ENCODE results near the gene OPCML.

Gene OPCML

DNA sequence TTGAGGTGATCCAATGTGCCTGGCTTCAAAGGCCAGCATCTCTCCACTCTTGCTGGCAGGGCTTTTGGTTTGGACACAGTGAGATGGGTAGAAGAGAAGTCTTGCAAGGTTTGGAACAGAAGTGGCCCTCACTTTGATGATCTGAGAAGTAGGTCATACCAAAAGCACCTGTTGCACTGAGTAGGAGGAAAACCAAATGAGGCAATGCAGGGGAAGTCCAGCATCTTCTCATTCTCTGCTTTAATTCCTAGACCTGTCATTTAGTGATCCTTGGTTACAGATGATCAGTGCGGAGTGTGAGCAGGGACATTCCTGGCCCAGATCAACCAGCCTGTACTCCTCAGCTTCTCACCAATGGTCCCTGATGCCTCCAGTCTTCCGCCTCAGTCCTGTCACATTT lies 990.5 kb downstream of the OPCML start:
- ATAC-seq, result no peak

DNA sequence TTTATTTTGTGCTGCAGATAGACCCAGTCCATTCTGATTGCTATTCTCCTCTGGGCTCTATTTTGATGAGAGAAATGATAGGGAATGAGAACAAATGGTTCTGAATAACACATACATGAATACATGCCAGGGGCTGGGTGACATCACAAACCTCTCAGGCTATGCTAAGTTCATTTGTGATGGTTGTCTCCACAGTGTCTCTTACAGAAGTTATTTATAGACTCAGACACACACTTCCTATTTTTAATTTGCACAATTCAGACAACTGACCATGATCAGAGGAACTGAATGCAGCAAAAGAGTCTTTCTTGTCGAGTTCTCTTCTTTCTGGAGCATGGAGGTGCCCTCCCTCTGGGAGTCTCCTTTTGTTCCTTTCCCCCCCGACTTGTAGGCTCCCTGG lies 991.7 kb downstream of the OPCML start:
- no peak for ATAC-seq
- TF ChIP-seq GLIS3 (CRISPR knock-in tag; IDR thresholded peaks at IDR 0.05) (no peak), TCF4 (CRISPR knock-in tag; IDR thresholded peaks at IDR 0.05; ENCODE audit: borderline replicate concordance) (no peak), ZNF8 (CRISPR knock-in tag; IDR thresholded peaks at IDR 0.05) (no peak), BACH2 (CRISPR knock-in tag; IDR thresholded peaks at IDR 0.05; ENCODE audit: borderline replicate concordance) (no peak), RARB (CRISPR knock-in tag; IDR thresholded peaks at IDR 0.05) (no peak), ZNF565 (CRISPR knock-in tag; conservative IDR thresholded peaks at IDR 0.05; ENCODE audit: low read depth) (no peak), OSR1 (CRISPR knock-in tag; IDR thresholded peaks at IDR 0.05) (no peak), ESRRG (CRISPR knock-in tag; IDR thresholded peaks at IDR 0.05) (no peak), ZFP3 (CRISPR knock-in tag; IDR thresholded peaks at IDR 0.05) (no peak), ISL1 (CRISPR knock-in tag; IDR thresholded peaks at IDR 0.05) (no peak), CSDC2 (CRISPR knock-in tag; IDR thresholded peaks at IDR 0.05) (no peak), ARNTL (CRISPR knock-in tag; IDR thresholded peaks at IDR 0.05; ENCODE audit: borderline replicate concordance, low read depth) (no peak), SNAI2 (CRISPR knock-in tag; IDR thresholded peaks at IDR 0.05) (no peak), TOX (CRISPR knock-in tag; IDR thresholded peaks at IDR 0.05; ENCODE audit: borderline replicate concordance) (no peak), PPARA (CRISPR knock-in tag; IDR thresholded peaks at IDR 0.05; ENCODE audit: borderline replicate concordance) (no peak)
- TF ChIP-seq, protein P1, sequence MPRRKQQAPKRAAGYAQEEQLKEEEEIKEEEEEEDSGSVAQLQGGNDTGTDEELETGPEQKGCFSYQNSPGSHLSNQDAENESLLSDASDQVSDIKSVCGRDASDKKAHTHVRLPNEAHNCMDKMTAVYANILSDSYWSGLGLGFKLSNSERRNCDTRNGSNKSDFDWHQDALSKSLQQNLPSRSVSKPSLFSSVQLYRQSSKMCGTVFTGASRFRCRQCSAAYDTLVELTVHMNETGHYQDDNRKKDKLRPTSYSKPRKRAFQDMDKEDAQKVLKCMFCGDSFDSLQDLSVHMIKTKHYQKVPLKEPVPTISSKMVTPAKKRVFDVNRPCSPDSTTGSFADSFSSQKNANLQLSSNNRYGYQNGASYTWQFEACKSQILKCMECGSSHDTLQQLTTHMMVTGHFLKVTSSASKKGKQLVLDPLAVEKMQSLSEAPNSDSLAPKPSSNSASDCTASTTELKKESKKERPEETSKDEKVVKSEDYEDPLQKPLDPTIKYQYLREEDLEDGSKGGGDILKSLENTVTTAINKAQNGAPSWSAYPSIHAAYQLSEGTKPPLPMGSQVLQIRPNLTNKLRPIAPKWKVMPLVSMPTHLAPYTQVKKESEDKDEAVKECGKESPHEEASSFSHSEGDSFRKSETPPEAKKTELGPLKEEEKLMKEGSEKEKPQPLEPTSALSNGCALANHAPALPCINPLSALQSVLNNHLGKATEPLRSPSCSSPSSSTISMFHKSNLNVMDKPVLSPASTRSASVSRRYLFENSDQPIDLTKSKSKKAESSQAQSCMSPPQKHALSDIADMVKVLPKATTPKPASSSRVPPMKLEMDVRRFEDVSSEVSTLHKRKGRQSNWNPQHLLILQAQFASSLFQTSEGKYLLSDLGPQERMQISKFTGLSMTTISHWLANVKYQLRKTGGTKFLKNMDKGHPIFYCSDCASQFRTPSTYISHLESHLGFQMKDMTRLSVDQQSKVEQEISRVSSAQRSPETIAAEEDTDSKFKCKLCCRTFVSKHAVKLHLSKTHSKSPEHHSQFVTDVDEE (CRISPR knock-in tag; IDR thresholded peaks at IDR 0.05), result no peak
- TF ChIP-seq, protein P2, sequence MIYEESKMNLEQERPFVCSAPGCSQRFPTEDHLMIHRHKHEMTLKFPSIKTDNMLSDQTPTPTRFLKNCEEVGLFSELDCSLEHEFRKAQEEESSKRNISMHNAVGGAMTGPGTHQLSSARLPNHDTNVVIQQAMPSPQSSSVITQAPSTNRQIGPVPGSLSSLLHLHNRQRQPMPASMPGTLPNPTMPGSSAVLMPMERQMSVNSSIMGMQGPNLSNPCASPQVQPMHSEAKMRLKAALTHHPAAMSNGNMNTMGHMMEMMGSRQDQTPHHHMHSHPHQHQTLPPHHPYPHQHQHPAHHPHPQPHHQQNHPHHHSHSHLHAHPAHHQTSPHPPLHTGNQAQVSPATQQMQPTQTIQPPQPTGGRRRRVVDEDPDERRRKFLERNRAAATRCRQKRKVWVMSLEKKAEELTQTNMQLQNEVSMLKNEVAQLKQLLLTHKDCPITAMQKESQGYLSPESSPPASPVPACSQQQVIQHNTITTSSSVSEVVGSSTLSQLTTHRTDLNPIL (CRISPR knock-in tag; IDR thresholded peaks at IDR 0.05; ENCODE audit: low read depth), result no peak
- TF ChIP-seq, protein P3, sequence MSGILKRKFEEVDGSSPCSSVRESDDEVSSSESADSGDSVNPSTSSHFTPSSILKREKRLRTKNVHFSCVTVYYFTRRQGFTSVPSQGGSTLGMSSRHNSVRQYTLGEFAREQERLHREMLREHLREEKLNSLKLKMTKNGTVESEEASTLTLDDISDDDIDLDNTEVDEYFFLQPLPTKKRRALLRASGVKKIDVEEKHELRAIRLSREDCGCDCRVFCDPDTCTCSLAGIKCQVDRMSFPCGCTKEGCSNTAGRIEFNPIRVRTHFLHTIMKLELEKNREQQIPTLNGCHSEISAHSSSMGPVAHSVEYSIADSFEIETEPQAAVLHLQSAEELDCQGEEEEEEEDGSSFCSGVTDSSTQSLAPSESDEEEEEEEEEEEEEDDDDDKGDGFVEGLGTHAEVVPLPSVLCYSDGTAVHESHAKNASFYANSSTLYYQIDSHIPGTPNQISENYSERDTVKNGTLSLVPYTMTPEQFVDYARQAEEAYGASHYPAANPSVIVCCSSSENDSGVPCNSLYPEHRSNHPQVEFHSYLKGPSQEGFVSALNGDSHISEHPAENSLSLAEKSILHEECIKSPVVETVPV (CRISPR knock-in tag; IDR thresholded peaks at IDR 0.05), result no peak

More for the DNA sequence above, 990.5 kb downstream of the OPCML start:
- TF ChIP-seq ZFP3 (CRISPR knock-in tag; IDR thresholded peaks at IDR 0.05) (no peak), ZNF565 (CRISPR knock-in tag; conservative IDR thresholded peaks at IDR 0.05; ENCODE audit: low read depth) (no peak), ZNF70 (CRISPR knock-in tag; IDR thresholded peaks at IDR 0.05) (no peak), ZC3H10 (CRISPR knock-in tag; IDR thresholded peaks at IDR 0.05) (no peak), ZFP30 (CRISPR knock-in tag; IDR thresholded peaks at IDR 0.05) (no peak), OSR1 (CRISPR knock-in tag; IDR thresholded peaks at IDR 0.05) (no peak), GLIS3 (CRISPR knock-in tag; IDR thresholded peaks at IDR 0.05) (no peak), CSDC2 (CRISPR knock-in tag; IDR thresholded peaks at IDR 0.05) (no peak), TOX (CRISPR knock-in tag; IDR thresholded peaks at IDR 0.05; ENCODE audit: borderline replicate concordance) (no peak), ARNTL (CRISPR knock-in tag; IDR thresholded peaks at IDR 0.05; ENCODE audit: borderline replicate concordance, low read depth) (no peak), ESRRG (CRISPR knock-in tag; IDR thresholded peaks at IDR 0.05) (no peak), PPARA (CRISPR knock-in tag; IDR thresholded peaks at IDR 0.05; ENCODE audit: borderline replicate concordance) (no peak), BACH2 (CRISPR knock-in tag; IDR thresholded peaks at IDR 0.05; ENCODE audit: borderline replicate concordance) (no peak), RARB (CRISPR knock-in tag; IDR thresholded peaks at IDR 0.05) (no peak), SNAI2 (CRISPR knock-in tag; IDR thresholded peaks at IDR 0.05) (no peak), ZNF8 (CRISPR knock-in tag; IDR thresholded peaks at IDR 0.05) (no peak), ISL1 (CRISPR knock-in tag; IDR thresholded peaks at IDR 0.05) (no peak)
- TF ChIP-seq, protein P4, sequence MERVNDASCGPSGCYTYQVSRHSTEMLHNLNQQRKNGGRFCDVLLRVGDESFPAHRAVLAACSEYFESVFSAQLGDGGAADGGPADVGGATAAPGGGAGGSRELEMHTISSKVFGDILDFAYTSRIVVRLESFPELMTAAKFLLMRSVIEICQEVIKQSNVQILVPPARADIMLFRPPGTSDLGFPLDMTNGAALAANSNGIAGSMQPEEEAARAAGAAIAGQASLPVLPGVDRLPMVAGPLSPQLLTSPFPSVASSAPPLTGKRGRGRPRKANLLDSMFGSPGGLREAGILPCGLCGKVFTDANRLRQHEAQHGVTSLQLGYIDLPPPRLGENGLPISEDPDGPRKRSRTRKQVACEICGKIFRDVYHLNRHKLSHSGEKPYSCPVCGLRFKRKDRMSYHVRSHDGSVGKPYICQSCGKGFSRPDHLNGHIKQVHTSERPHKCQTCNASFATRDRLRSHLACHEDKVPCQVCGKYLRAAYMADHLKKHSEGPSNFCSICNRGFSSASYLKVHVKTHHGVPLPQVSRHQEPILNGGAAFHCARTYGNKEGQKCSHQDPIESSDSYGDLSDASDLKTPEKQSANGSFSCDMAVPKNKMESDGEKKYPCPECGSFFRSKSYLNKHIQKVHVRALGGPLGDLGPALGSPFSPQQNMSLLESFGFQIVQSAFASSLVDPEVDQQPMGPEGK (CRISPR knock-in tag; IDR thresholded peaks at IDR 0.05; ENCODE audit: borderline replicate concordance), result no peak

Measured in SK-N-SH treated with all-trans-retinoic acid at 6 μM for 48 hours (cell line).